IPS DF 4.7 (cell line): ENCODE data around the gene GADD45B.
A peak's percentile ranks its signal among the peaks of the same experiment; 100 is the strongest.
"Not testable (repeated sequence)": the region's sequence is repeated elsewhere in the genome, so short reads cannot be mapped to it uniquely, and the experiment has no call there.

Source experiments
- DNase-seq: peaks from one replicate; pipeline ENCODE4 v3.0.0-alpha.2; 2013; ENCODE audit warnings: low spot score; ENCODE audit errors: extremely low read depth

The GADD45B gene

DNA sequence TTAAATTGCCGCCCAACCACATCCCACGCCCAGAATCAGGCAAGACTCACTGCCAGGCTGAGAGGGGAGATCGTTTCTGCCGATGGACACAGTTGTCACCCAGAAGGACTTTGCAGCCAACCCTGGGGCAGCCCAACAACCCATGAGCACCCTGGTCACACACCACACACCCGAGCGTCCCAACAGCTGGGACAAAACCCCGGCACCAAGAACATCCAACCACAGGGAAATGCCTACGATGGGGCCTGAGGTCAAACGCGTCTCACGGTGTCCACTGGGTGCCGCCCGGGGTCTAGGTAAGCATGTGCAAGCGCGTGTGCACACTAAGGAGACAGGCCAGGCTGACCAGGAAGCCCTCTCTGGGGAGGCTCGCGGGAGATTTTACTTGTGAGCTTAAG is 32.1 kb upstream of the GADD45B start:
- DNase-seq, result no peak

DNA sequence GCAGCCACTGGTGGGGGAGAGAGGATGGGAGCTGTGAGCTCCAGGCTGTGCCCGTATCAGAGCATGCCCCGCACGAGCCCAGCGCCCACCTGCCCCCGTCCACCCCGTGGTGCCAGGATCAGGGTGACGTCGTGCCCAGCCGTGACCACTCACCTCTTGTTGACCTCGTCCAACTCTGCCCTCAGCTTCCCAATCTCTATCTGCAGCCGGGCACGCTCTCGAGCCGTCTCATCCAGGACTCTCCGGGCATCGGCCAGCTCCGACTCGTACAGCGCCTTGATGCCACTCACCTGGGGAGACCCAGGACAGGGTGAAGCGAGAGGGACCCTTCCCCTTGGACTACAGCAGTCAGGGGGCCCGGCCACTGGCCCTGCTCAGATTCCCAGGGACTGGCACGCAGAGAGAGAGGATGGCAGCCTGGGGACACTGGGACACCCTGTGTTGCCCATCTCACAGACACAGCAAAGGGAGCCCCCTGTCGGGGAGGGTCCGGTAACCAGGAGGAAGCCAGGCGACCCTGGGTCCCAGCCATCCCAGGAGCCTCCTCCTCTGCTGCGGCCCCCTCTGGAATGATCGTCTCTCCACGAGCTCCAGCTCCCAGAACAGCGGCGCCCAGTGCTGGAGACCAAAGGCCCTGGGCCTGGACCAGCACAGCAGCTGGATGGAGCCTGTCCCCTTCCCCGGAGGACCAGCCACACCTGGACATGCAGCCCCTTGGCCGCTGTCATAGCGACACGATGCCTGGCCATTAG is 31.5 kb upstream of the GADD45B start:
- DNase-seq, result no peak

DNA sequence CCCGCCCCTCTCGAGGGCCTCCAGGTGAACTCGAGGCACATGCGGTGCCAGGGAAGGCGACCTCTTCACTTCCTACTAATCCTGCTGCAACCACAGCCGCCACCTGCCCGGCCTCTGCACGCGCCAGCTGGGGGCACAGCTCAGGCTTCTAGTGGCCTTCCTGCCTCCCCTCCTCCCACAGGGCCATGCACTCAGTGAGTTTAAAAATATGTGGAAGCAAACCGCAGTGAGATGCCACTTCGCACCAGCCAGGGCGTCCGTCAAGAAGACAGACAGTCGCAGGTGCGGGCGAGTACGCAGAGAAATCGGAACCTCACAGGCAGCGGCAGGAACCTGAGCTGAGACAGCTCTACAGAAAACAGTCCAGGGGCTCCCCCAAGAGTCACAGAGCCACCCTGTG is 29.5 kb upstream of the GADD45B start:
- DNase-seq, result no peak

DNA sequence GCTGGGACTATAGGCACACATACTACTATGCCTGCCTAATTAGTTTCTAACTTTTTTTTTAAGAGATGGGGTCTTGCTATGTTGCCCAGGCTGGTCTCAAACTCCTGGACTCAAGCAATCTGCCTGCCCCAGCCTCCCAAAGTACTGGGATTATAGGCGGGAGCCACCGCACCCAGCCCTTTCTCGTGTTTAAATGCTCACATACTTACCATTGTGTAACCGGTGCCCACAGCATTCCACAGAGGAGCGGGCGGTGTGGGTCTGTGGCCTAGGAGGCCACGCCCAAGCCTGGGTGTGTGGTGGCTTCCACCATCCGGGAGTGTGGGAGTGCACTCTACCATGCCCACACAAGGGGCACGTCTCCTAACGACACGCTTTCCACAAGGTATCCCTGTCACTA is 26.9 kb upstream of the GADD45B start:
- no peak for DNase-seq

DNA sequence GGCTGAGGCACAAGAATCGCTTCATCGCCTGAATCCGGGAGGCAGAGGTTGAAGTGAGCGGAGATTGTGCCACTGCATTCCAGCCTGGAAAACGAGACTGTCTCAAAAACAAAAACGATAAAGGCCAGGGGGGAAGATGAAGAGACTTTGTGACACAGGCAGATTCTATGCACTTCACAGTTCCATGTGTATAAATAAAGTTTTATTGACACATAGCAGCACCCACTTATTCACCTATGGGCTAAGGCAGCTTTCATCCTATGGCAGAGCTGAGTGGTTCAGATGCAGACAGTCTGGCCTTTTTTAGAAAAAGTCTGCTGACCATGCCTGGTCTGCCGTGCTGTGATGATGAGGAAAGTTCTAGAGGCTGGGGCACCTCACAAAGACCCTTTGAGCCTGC is 24.8 kb upstream of the GADD45B start:
- DNase-seq, result no peak

DNA sequence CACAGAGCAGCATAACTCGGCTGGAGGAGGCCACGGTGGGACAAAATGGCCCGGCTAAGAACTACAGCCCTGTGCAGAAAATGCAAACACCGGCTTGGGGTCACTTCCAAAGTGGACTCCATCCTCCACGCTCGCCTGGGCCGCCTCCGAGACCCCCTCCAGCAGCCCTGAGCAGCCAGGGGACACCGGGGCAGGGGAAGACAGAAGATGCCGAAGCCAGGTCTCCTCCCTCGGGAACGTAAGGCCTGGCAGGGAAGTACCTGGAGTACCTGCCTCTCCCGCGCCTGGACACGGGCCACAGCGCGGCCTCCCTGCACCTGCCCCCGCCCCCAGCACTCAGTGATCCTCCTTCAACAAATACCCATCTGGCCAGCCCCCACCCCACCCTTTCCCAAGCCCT is 24.2 kb upstream of the GADD45B start:
- no peak for DNase-seq

DNA sequence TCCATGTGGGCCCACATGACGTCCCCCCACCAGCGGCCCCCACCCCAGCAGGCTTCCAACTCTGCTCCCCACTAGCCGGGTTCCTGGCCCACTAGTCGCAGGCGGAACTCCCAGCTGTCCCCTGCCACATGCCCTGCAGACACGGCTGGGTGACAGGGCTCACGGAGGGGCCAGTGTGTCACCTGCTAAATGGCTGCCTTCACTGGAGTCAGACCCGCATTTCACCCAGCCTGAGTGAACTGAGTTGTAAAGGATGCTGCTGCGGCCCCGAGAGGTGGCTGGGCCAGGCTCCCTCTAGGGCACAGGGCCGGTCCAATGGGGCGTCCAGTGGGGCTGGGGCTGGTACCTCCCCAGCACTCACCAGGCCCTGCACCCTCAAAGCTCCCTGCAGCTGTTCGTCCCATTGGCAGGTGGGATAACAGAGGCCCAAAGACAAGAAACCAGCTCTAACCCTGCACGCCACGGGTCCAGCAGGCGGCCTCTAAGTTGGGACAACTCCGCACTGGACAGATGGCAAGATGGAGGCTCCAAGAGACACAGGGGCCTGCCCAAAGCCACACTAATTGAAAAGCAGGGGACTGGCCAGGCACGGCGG is 22.4 kb upstream of the GADD45B start:
- DNase-seq, result no peak

DNA sequence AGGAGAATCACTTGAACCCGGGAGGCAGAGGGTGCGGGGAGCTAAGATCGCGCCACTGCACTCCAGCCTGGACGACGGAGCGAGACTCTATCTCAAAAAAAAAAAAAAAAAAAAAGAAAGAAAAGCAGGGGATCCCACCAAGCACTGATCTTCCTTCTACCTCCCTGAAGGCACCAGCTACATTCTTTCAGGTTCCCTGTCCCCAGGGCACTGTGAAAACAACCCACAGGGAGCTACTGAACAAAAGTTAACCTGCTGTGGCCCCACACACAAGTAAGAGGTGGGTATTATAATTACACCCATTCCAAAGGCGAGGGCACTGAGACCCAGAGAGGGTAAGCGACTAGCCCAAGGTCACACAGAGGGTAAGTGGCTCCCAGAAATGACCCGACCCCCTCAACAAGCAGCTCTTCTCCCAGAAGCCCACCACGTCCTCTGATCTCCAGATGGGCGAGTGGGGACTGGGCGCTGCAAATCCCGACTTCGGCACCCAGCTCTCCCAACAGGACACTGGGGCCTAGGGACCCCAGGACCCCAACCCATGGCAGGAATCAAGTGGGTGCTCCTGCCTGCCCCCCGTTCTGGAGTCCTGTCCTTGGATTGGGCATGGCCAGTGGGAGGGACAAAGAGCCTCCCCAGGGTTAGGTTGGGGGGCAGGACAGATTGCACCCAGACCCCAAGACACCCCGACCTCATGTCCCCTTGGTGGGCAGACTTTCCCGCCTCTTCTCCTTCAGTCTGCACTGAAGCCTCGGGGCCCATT is 21.5 kb upstream of the GADD45B start:
- DNase-seq, result no peak

DNA sequence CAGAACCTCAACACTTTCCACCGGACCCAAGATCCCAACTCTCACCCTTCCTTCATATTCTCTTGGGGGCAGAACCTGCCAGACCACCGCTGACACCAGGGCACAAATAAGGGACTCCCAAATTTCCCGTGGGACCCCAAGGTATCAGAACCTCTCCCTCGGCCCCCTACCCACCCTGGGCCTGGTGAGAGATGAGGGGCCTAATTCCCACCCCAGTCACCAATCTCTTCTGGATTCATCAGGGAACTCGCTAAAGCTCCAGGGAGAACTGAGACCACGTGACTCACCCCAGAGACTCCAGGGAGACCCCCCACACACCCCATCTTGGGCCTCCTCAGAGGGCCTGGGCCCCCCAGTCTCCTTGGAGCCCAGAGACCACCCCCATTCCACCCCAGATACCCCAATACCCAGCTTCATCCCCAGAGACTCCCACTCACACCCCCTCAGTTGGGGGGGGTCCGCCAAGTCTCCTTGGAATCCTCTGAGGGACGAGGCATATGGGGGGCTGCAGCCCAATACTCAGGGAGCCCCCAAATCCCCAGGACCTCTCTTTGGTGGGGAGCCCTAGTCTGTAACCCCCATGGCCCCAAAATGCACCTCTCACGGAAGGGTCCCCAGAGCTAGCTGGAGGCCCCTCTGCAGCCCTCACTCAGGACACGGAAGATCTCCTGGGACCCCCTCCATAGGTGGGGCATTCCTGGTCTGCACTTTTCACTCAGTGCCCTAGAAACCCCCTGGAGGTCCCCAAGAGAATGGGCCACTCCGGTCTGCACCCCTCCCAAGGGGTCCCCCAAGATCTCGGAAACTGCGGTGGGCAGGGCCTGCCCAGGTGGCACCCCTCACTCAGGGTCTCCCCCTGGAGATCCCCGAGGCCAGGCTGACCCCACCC is 20.7 kb upstream of the GADD45B start:
- DNase-seq, result no peak

DNA sequence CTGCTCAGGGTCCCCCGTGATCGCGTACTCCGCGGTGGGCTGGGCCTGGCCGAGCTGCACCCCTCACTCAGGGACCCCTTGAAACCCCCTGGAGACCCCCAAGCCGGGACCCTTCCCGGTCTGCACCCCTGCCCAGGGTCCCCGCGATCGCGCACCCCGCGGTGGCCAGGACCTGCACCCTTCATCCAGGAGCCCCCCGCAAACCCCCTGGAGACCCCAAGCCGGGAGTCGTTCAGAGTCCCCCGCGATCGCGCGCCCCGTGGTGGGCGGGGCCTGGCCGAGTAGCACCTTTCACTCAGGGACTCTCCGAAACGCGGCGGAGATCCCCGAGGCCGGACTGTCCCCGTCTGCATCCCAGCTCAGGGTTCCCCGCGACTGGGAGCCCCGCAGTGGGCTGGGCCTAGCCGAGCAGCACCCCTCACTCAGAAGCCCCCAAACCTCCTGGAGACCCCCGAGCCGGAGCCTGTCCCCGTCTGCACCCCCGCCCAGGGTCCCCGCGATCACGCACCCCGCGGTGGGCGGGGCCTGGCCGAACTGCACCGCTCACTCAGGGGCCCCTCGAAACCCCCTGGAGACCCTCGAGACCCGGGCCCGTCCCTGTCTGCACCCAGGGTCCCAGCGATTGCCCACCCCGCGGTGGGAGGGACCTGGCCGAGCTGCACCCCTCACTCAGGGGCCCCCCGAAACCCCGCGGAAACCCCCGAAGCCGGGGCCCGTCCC is 19.9 kb upstream of the GADD45B start:
- no peak for DNase-seq

DNA sequence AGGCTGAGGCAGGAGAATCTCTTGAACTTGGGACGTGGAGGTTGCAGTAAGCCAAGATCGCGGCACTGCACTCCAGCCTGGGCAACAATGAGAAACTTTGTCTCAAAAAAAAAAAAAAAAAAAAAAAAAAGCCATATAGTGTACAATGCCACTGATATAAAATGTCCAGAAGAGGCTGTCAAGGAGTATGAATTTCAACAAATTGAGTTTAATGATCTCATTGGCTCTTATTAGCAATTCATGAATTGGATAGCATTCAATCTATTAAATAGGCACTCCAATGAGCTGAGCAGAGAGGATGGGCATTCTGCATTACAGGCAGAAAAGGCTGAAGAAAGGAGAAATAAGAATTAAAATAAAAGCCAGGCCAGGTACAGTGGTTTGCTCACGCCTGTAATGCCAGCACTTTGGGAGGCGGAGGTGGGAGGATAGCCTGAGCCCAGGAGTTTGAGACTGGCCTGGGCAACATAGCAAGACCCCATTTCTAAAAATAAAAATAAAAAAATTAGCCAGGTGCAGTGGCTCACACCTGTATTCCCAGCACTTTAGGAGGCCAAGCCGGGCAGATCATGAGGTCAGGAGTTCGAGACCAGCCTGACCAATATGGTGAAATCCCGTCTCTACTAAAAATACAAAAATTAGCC is 18.4 kb upstream of the GADD45B start:
- DNase-seq, result no peak

DNA sequence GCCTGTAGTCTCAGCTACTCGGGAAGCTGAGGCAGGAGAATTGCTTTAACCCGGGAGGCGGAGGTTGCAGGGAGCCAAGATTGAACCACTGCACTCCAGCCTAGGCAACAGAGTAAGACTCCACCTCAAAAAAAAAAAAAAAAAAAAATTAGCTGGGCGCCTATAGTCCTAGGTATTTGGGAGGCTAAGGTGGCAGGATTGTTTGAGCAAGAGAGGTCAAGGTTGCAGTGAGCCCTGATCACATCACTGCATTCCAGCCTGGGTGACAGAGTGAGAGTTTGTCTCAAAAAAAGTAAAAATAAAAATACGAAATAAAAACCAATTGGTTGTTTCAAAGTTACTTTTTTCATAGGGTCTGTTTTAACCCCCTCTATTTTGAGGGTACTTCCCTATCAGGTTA is 17.9 kb upstream of the GADD45B start:
- DNase-seq, result no peak

DNA sequence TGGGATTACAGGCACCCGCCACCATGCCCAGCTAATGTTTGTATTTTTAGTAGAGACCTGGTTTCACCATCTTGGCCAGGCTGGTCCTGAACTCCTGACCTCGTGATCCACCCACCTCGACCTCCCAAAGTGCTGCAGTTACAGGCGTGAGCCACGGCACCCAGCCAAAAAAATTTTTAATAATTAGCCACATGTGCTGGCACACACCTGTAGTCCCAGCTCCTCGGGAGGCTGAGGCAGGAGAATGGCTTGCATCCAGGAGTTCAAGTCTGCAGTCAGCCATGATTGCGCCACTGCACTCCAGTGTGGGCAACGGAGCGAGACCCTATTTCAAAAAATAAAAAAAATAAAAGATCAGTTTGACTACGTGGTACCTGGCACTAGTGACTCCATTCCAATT is 17.2 kb upstream of the GADD45B start:
- not testable (repeated sequence) for DNase-seq

DNA sequence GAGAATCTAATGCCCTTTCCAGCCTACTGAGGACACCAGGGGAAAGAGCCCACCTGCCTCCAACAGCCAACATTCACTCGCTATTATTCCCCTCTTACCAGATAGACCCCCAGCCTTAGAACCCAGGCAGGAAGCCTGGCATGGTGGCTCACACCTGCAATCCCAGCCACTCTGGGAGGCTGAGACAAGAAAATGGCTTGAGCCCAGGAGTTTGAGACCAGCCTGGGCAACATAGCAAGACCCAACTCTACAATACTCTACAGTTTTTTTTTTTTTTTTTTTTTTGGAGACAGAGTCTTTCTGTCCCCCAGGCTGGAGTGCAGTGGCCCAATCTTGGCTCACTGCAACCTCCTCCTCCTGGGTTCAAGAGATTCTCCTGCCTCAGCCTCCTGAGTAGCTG is 15.7 kb upstream of the GADD45B start:
- no peak for DNase-seq

DNA sequence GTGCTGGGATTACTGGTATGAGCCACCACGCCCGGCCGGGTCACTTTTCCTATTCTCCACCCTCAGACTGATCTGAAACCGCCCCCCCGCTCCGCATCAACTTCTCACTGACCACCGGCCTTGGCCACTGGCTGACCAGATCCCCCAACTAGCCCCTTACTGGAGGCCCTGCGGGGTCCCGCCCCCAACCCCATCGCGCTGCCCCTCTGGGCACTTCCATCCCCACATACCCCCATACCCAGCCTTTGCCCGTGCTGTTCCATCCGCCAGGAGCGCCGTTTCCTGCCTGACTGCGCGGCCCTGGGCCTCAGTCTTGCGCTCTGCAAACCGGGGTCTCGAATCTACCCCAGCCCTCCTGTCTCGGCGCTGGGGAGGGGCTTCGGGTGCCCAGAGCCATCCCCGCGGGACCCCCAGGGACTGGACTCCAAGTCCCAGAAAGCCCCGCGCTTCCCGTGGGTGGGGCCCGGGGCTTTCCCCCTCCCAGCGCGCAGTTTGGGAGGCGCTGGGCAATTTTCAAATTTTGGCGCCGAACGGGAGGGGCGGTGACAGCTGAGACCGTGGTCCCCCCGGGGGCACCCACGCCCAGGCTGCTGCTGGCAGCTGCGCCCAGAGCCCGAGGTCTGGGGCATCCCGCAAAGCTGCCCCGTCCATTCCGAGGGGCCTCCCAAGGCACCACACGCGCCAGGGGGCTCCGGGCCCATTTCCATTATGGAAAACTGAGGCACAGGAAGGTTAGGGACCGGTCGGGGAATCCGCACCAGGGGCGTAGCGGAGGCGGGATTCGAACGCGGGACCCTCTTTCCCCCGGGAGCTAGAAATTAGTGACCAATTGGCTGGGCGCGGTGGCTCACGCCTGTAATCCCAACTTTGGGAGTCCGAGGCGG is 13.9 kb upstream of the GADD45B start:
- no peak for DNase-seq

DNA sequence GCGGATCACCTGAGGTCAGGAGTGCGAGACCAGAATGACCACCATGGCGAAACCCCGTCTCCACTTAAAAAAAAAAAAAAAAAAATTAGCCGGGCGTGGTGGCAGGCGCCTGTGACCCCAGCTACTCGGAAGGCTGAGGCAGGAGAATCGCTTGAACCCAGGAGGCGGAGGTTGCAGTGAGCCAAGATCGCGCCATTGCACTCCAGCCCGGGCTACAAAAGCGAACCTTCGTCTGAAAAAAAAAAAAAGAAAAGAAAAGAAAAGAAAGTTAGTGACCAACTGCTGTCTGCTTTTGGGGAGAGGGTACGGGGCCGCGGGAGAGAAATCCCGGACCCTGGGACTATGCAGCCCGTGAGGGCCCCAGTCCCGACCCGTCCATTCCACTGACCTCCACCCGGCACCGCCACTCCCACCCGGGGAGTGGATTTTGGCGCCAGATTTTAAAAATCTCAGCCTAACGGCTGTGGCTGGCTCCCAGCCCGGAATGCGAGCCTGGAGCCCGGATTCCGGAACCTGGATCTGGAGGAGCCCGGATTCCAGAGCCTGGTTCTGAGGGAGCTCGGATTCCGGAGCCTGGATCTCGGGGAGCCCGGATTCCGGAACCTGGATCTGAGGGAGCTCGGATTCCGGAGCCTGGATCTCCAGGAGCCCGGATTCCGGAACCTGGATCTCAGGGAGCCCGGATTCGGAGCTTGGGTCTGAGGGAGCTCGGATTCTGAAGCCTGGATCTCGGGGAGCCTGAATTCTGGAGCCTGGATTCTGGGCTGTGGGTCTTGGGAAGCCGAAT is 13.1 kb upstream of the GADD45B start:
- DNase-seq, result peak; percentile 96

DNA sequence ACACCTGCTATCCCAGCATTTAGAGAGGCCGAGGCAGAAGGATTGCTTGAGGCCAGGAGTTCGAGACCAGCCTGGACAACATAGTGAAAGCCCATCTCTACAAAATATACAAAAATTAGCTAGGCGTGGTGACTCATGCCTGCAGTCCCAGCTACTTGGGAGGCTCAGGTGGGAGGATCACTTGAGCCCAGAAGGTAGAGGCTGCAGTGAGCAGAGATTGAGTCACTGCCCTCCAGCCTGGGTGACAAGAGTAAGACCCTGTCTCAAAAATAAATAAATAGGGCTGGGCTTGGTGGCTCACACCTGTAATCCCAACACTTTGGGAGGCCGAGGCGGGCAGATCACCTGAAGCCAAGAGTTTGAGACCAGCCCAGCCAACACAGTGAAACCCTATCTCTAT is 12.2 kb upstream of the GADD45B start:
- not testable (repeated sequence) for DNase-seq

DNA sequence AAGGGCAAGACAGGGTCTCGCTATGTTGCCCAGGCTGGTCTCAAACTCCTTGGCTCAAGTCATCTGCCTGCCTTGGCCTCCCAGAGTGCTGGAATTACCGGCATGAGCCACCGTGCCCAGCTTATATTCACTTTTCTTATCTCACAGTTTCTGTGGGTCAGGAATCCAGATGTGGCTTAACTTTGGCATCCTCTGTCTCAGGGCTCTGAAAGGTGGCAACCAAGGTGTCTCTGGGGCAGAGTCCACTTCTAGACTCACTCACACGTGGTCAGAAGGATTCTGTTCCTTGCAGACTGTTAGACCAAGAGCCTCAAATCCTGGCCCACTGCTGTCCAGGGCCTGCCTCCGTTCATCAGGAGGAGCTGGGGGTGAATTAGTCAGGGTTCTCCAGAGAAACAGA is 11.5 kb upstream of the GADD45B start:
- no peak for DNase-seq

DNA sequence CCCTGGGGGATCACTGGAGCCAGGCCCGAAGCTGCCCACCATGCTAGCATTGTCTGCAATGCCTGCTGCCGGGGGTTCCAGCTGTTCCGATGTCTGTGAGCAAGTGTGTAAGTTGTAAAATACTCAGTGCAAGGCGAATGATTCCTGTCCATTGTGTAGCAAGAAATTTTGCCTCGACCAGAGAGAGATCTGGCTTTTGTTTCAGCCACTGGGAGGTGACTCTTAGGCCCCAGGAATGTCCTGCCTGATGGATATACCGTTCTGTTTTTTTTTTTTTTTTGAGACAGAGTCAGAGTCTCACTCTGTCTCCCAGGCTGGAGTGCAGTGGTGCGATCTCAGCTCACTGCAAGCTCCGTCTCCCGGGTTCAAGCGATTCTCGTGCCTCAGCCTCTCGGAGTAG is 7.3 kb upstream of the GADD45B start:
- no peak for DNase-seq
